ENCODE measurements around the gene OR2S2.
"Not testable (repeated sequence)": the region's sequence is repeated elsewhere in the genome, so short reads cannot be mapped to it uniquely, and the experiment has no call there.

Gene OR2S2

DNA sequence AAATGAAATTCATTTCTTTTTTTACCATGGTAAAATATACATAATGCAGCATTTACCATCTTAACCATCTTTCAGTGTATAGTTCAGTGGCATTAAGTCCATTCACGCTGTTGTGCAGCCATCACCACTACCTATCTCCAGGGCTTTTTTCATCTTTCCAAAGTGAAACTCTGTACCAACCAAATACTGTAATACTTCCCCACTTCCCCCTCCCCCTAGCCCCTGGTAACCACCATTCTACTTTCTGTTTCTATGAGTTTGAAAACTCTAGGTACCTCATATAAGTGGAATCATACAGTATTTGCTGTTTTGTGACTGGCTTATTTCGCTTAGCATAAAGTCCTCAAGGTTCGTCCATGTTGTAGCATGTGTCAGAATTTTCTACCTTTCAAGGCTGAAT is 25.2 kb downstream of the OR2S2 start:
- DNase-seq: no peak

- no peak for DNase-seq
Observed at GRCh38 chr9:35930989-35931388, 27.0 kb downstream of the OR2S2 start.

GRCh38 chr9:35930521-35930920 is 27.4 kb downstream of the OR2S2 start:
- DNase-seq: no peak

DNA sequence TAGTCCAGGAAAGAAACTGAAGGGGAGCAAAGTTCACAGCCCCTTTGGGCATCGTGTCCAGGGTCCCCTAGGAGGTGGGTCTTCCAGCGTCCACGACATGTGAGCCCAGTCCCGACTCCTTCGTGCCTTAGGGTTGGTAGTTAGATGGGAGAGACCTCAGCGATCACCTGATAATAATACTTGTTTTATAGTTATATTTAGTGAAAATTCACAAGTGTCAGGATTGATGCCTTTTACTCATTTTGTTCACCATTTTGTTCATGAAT is 28.6 kb downstream of the OR2S2 start:
- DNase-seq: no peak

- DNase-seq: no peak
Observed at GRCh38 chr9:35928591-35929452, 29.1 kb downstream of the OR2S2 start.

GRCh38 chr9:35923927-35924763 is 33.8 kb downstream of the OR2S2 start:
- DNase-seq: no peak

GRCh38 chr9:35923598-35923926 is 34.4 kb downstream of the OR2S2 start:
- DNase-seq: no peak

DNA sequence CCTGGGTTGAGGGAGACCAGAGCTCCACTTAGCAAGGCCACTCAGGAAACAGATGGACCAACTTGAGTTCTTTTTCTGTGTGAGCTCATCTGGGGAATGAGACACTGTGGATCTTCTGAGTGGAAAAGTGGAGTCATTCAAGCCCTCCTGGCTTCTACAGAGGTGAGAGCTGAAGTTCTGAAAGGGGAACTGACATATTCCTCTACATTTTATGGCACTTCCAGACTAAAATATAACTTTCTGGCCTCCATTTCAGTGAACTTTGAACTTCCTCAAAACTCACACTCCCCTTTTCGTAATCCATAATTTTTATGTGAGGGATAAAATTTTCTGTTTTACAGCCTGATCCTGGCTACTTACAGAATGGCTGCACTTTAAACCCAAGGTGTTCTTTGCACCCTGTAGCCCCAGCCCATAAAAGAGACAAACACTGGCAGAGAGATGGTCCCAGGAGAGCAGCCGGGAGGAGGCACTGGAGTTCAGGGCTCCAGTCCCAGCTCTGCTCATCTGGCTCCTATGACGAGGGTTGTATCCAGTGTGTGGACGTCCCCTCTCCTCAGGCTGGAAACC is 37.8 kb downstream of the OR2S2 start:
- no peak for DNase-seq

- DNase-seq: no peak
Observed at GRCh38 chr9:35919212-35920008, 38.5 kb downstream of the OR2S2 start.

DNA sequence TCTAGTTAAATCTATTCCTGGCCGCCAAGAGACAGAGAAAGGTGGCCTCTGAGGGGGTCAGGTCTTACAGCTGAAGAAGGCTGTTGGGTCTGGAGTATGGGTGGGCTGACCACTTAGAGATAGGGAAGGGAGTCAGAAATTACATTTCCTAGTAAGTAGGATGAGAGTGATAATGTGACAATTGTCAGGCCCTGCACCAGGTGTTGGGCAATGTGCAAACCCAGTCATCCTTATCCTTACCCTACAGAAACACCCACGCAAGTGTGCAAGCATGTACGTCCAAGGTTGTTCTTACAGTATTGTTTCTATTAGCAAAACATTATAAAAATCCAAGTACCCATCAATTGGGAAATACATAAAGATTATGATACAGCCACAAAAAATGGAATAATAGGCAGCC is 39.2 kb downstream of the OR2S2 start:
- DNase-seq: no peak

GRCh38 chr9:35917261-35917660 is 40.7 kb downstream of the OR2S2 start:
- no peak for DNase-seq

DNA sequence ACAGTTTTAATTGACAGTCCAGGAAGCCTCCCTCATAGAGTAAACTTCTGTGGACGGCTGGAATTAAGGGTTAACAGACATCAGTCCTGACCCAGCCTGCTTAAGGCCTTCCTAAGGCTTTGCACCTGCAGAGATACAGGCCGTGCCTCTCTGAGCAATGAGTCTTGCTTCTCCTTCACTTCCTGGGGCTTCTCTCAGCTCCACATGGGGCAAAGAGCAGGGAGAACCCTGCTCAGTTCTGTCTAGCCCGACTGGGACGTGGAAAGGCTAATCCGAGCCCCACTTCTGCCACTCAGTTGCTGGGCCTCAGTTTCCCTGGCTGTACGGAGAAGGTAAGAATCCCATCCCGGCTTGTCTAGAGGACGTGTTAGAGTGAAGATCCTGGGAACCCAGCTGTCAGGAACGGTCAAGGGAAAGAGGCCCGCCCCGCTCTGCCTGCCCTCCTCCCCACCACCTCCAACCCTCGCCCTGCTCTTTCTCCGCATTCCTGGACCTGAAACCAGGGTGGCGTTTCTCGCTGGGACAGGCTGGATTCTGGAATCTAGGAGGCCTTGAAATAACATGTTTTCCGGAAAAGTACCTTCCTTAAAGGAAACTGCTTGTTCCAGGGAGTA is 42.2 kb downstream of the OR2S2 start:
- no peak for DNase-seq

DNA sequence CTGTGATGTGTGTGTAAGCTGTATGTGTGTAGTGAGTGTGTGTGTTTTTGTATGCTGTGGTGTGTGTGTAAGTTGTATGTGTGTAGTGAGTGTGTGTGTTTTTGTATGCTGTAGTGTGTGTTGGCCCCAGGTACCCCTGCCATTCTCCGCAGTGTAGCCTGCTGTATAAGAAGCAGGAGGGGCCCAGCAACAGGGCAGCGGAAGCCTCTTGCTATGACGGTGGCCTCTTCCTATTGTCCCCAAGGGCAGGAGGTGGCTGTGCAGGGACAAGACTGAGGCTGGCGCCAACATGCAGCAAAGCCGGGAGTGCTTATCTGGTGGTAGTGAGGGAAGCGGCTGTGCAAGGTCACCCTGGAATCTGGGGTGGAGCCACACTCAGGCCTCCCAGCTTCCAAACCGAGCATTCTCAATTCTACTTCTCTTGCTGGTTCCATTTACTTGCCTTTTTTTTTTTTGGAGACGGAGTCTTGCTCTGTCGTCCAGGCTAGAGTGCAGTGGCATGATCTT is 43.6 kb downstream of the OR2S2 start:
- peak; percentile 65 for DNase-seq

GRCh38 chr9:35913429-35913828 is 44.5 kb downstream of the OR2S2 start:
- not testable (repeated sequence) for DNase-seq

DNA sequence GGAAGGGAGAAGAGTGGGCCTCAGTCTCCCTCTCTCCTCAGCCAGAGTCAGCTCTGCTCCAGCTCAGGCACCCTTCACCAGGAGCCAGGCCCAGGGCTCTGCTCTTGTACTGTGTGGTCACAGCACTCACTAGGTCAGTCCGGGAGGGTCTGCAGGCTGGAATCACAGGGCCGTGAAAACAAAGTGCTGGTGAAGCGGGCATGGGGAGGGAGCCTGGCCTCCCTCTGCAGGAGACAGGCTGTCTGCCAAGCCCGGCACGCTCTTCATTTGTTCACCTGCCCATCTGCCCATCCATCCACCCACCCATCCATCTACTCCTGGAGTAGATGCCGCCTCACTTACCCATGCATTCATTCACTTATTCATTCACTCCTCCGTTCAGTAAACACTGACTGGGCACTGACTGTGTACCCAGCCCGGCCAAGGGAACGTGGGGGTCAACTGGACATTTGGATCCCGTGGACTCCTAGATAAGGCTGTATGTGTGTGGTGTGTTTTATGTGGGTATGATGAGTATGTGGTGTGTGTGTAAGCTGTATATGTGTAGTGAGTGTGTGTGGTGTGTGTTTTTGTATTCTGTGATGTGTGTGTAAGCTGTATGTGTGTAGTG is 45.1 kb downstream of the OR2S2 start:
- no peak for DNase-seq

DNA sequence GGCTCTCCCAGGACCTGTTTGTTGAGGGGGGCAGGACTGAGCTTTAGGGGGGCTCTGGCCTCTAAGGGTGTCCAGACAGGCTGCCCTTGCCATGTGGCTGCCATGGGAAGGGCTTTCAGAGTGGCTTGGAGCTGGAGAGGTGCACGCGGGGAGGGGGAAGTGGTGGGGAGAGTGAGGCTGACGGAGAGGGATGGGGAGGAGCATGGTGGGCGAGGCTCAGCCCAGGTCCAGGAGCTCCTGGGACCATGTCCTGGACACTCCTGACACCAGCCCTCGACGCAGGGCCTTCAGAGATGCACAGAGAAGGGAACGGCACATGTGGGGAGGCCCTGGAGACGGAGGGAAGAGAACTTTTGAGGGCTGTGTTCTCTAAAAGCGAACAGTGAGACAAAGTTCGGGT is 46.3 kb downstream of the OR2S2 start:
- DNase-seq: no peak

- DNase-seq: no peak
Observed at GRCh38 chr9:35910613-35911359, 47.2 kb downstream of the OR2S2 start.

DNA sequence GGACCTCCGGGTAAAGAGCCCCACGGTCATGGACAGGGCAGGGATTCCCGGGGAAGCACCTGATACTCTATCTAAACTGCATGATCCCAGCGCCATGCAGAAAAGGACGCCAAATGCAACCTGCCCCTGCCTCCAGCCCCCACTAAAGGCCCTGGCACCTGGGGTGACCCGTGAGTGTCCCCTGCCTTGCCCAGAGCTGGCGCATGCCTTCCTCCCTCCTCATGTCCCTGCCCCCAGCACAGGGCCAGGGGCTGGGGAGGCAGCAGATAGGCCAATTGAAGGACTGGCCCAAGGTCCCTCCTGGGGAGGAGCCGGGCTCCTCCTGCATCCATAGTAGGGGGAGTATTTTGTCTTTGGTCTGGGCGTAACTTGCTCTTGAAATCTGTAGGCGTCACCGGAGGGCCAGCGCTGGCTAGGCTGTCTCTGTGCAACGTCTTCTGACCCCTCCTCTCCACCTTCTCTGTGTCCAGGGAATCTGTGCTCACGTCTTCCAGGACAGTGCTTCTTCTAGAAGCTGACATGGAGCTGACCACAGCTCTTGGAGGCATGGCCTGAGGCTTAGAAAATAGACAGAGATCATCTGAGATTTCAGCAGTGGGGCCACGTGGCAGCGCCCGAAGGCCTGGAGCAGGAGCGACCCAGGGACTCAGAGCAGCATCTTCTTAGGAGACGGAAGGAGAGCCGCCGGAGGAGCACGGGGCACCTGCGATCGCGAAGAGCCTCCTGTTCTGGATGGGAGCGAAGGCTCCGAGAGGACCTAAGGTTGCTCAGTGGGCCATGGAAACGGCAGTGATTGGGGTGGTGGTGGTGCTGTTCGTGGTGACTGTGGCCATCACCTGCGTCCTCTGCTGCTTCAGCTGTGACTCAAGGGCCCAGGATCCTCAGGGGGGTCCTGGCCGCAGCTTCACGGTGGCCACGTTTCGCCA is 48.0 kb downstream of the OR2S2 start:
- no peak for DNase-seq

GRCh38 chr9:35909274-35909673 is 48.7 kb downstream of the OR2S2 start, which contains the start of gene SPAAR:
Gene SPAAR (plus strand): TSS chr9:35909490. CDS start chr9:35910464, 974 bp downstream.
- DNase-seq: no peak

DNA sequence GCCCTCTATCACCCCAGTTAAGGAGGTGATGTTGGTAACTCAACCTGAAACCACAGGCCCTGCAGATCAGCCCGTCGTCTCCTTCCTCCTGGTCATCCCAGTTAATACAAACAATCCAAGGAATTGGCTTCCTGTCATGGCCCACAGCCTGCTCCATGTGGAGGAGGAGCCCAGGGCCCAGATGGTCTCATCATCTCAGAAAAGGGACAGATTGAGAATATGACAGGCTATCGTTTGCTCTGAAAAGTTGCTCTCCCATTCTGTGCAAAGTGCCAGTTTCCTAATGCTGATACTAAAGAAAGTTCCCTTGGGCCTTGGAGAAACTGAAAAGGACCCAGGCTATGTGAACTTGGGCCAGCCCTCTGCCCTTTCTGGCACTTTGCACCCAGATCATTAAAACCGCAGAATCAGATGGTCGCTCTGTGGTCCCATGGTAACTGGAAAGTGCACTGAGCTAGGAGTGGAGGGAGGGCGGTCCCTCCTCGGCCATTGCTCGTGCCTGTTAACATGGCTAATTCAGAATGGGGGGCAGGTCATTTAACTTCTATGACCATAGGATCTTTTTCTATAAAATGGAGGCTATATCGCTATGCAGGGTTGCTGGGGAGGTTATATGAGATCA is 49.3 kb downstream of the OR2S2 start:
- peak; percentile 65 for DNase-seq

Measured in right hindlimb (tissue), 1 donor.